ENCODE results near the gene COPS4. TPM values are rescaled to one million over a fixed set of nuclear protein-coding genes. Genes with fewer than 3 reads are reported as not detected.
A peak's percentile ranks its signal among the peaks of the same experiment; 100 is the strongest.

The COPS4 gene
- total and polyA plus RNA-seq, 10 of the 15 experiments (the other 5 are each of a cell fraction or from before 2014, with no cell fraction given), result 34.2 to 159 (median 66.7) TPM

DNA sequence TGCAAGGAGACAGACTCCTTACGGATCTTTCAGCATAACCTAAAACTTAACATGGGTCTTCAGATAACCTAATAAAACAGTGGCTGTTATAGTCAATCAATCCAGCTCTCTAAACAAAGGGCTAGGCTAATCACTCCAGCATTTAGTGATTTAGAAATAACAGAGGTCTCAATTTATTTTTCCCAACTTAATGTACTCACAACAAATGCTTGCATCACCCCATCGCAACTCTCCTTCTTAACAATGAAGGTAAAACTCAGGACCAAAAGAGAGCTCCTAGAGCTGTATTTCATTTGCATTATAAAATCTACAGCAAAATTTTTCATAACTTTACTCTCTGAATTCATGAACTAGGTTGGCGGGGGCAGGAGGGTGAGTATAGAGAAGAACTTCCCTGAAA is 25.5 kb upstream of the COPS4 start:
- SMC1A ChIA-PET (ENCODE audit: uncharacterized antibody, unreplicated experiment), result interaction anchor here (0.9 to 3.9 kb wide), 7 partner anchors 11 to 123 kb away, joined by 3 to 33 read pairs (median 5); partner anchors contain the start of gene COPS4
- TF ChIP-seq MTA3 (IDR thresholded peaks at IDR 0.05; ENCODE audit: borderline replicate concordance, low read length), result no peak
- TF ChIP-seq RBBP5 (conservative IDR thresholded peaks at IDR 0.05), result no peak
- TF ChIP-seq, protein P1, sequence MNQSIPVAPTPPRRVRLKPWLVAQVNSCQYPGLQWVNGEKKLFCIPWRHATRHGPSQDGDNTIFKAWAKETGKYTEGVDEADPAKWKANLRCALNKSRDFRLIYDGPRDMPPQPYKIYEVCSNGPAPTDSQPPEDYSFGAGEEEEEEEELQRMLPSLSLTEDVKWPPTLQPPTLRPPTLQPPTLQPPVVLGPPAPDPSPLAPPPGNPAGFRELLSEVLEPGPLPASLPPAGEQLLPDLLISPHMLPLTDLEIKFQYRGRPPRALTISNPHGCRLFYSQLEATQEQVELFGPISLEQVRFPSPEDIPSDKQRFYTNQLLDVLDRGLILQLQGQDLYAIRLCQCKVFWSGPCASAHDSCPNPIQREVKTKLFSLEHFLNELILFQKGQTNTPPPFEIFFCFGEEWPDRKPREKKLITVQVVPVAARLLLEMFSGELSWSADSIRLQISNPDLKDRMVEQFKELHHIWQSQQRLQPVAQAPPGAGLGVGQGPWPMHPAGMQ (IDR thresholded peaks at IDR 0.05; ENCODE audit: borderline replicate concordance), result no peak
- no peak for TF ChIP-seq MYC (IDR thresholded peaks at IDR 0.05; ENCODE audit: insufficient read depth, insufficient read length, insufficient replicate concordance, low read length, severe bottlenecking)
- TF ChIP-seq HDAC2 (IDR thresholded peaks at IDR 0.05), result no peak
- TF ChIP-seq NR2F1 (conservative IDR thresholded peaks at IDR 0.05), result no peak
- TF ChIP-seq, protein P2, sequence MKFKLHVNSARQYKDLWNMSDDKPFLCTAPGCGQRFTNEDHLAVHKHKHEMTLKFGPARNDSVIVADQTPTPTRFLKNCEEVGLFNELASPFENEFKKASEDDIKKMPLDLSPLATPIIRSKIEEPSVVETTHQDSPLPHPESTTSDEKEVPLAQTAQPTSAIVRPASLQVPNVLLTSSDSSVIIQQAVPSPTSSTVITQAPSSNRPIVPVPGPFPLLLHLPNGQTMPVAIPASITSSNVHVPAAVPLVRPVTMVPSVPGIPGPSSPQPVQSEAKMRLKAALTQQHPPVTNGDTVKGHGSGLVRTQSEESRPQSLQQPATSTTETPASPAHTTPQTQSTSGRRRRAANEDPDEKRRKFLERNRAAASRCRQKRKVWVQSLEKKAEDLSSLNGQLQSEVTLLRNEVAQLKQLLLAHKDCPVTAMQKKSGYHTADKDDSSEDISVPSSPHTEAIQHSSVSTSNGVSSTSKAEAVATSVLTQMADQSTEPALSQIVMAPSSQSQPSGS (IDR thresholded peaks at IDR 0.05; ENCODE audit: low read length), result no peak
- TF ChIP-seq JUND (IDR thresholded peaks at IDR 0.05; ENCODE audit: low read depth, low read length), result no peak
- TF ChIP-seq, protein P3, sequence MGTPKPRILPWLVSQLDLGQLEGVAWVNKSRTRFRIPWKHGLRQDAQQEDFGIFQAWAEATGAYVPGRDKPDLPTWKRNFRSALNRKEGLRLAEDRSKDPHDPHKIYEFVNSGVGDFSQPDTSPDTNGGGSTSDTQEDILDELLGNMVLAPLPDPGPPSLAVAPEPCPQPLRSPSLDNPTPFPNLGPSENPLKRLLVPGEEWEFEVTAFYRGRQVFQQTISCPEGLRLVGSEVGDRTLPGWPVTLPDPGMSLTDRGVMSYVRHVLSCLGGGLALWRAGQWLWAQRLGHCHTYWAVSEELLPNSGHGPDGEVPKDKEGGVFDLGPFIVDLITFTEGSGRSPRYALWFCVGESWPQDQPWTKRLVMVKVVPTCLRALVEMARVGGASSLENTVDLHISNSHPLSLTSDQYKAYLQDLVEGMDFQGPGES (IDR thresholded peaks at IDR 0.05), result no peak
- TF ChIP-seq WRNIP1 (IDR thresholded peaks at IDR 0.05; ENCODE audit: borderline replicate concordance, low read depth, low read length), result no peak
- TF ChIP-seq EED (IDR thresholded peaks at IDR 0.05; ENCODE audit: low read depth), result no peak
- TF ChIP-seq, protein P4, sequence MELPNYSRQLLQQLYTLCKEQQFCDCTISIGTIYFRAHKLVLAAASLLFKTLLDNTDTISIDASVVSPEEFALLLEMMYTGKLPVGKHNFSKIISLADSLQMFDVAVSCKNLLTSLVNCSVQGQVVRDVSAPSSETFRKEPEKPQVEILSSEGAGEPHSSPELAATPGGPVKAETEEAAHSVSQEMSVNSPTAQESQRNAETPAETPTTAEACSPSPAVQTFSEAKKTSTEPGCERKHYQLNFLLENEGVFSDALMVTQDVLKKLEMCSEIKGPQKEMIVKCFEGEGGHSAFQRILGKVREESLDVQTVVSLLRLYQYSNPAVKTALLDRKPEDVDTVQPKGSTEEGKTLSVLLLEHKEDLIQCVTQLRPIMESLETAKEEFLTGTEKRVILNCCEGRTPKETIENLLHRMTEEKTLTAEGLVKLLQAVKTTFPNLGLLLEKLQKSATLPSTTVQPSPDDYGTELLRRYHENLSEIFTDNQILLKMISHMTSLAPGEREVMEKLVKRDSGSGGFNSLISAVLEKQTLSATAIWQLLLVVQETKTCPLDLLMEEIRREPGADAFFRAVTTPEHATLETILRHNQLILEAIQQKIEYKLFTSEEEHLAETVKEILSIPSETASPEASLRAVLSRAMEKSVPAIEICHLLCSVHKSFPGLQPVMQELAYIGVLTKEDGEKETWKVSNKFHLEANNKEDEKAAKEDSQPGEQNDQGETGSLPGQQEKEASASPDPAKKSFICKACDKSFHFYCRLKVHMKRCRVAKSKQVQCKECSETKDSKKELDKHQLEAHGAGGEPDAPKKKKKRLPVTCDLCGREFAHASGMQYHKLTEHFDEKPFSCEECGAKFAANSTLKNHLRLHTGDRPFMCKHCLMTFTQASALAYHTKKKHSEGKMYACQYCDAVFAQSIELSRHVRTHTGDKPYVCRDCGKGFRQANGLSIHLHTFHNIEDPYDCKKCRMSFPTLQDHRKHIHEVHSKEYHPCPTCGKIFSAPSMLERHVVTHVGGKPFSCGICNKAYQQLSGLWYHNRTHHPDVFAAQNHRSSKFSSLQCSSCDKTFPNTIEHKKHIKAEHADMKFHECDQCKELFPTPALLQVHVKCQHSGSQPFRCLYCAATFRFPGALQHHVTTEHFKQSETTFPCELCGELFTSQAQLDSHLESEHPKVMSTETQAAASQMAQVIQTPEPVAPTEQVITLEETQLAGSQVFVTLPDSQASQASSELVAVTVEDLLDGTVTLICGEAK (IDR thresholded peaks at IDR 0.05; ENCODE audit: borderline replicate concordance), result no peak
- TF ChIP-seq RAD51 (IDR thresholded peaks at IDR 0.05), result no peak
- no peak for TF ChIP-seq ZNF207 (IDR thresholded peaks at IDR 0.05; ENCODE audit: borderline replicate concordance)
- TF ChIP-seq, protein P5, sequence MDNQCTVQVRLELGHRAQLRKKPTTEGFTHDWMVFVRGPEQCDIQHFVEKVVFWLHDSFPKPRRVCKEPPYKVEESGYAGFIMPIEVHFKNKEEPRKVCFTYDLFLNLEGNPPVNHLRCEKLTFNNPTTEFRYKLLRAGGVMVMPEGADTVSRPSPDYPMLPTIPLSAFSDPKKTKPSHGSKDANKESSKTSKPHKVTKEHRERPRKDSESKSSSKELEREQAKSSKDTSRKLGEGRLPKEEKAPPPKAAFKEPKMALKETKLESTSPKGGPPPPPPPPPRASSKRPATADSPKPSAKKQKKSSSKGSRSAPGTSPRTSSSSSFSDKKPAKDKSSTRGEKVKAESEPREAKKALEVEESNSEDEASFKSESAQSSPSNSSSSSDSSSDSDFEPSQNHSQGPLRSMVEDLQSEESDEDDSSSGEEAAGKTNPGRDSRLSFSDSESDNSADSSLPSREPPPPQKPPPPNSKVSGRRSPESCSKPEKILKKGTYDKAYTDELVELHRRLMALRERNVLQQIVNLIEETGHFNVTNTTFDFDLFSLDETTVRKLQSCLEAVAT (IDR thresholded peaks at IDR 0.05), result no peak
- no peak for TF ChIP-seq LARP7 (IDR thresholded peaks at IDR 0.05)

More for the DNA sequence above, 25.5 kb upstream of the COPS4 start:
- Histone ChIP-seq H3K4me1 (ENCODE audit: control insufficient read depth, insufficient read depth, low read length) (no peaks in the 10 kb centered on the region), H2AFZ (ENCODE audit: control insufficient read depth, low read depth, low read length) (no peak overlapping the region), H3K27ac (ENCODE audit: control insufficient read depth, insufficient read depth) (peak overlapping the region; percentile 92), H3K79me2 (ENCODE audit: control insufficient read depth, insufficient read depth, low read length) (peaks cover 71% of the 10 kb centered on the region), H4K20me1 (ENCODE audit: control insufficient read depth, insufficient read depth) (no peaks in the 10 kb centered on the region), H3K4me3 (peak overlapping the region; percentile 76), H3K9me3 (replicated peaks; ENCODE audit: control insufficient read depth, insufficient read depth, low read length) (no peaks in the 10 kb centered on the region), H3K27me3 (replicated peaks in 1 of 2; ENCODE audit: control insufficient read depth in 2 of 2, insufficient read depth in 2 of 2, low read length in 1 of 2) (no peaks in the 10 kb centered on the region), H3K9ac (ENCODE audit: control insufficient read depth, insufficient read depth, low read length) (peak overlapping the region; percentile 95), H3K4me2 (ENCODE audit: control insufficient read depth, insufficient read depth) (peak overlapping the region; percentile 72), H3K36me3 (ENCODE audit: control insufficient read depth in 2 of 2, insufficient read depth in 2 of 2, low read length in 1 of 2) (no peaks in the 10 kb centered on the region)
- DNase-seq (ENCODE audit: low read depth, low spot score) (no peak), FAIRE-seq (no peak), ATAC-seq (no peak)
- ChIA-PET CTCF (interaction anchor here (0.6 to 1.1 kb wide), 5 partner anchors 30 to 395 kb away, joined by 3 to 4 read pairs (median 3); no protein-coding TSS in a partner anchor), POLR2A (interaction anchor here (1.3 to 3.3 kb wide), 3 partner anchors 20 to 27 kb away, joined by 5 to 27 read pairs (median 6); partner anchors contain the start of gene COPS4), RAD21 (ENCODE audit: unreplicated experiment) (interaction anchor here (1.0 to 6.5 kb wide), 5 partner anchors 27 to 136 kb away, joined by 3 to 68 read pairs (median 19); partner anchors contain the start of genes COPS4 and THAP9)
- 57% methylated on average over 3 of the region's 3 CpGs for WGBS (ENCODE audit: insufficient coverage, insufficient replicate concordance, low lambda C conversion rate, missing lambda C conversion rate)
- intact Hi-C loops (cut with micrococcal nuclease; ENCODE audit: unreplicated experiment), result no loop called here
- TSS peak; percentile 53 for BruUV-seq (replicated peaks)
- in situ Hi-C loops (cut with MboI), result no loop called here

Data from GM12878 (cell line).